GM11168 (cell line): ENCODE results near the gene NEUROD4.

Experiments
- in situ Hi-C: fragments of 300-500 bp; cut with MboI; formaldehyde crosslinking; loops from one replicate; pipeline ENCODE4 v1.12.0; 2022; ENCODE audit warnings: low sequenced_read_pairs; ENCODE audit not compliant: unreplicated experiment

NEUROD4 gene

DNA sequence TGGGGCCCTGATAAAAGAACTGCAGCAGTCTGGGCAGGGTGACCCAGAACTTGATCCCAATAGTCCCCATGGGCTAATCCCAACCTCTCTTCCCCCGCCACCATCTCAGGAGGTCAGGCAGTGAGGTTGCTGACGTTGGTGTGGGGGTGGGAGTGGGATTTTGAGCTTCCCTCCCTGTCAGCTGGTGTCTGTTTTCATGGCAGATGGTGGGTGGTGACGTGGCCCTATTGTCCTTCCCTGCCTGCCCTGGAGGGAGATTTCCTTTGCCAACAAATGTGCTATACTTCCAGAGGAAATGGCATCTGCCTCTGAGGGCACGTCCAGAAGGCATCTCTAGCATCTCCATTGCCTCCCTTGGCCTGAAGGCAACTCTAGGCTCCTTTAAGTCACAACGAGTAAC lies 37.7 kb downstream of the NEUROD4 start:
- in situ Hi-C loops, result no loop called here

DNA sequence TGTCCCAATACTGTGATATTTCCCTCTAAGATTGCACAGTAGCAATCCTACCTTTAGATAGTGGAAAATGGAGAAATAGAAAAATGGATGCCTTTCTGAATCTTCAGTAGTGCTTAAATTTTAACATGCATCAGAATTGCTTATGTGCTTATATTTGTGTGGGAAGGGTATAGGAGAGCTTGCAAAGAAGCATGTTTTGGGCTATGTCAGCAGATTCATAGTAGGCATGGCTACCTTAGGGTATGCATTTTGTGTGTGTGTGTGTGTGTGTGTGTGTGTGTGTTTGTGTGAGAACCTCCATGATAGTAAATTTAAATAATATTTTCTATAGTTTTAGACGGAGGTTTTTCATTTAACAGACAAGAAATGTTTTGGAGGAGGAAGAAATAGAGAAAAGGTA lies 38.3 kb downstream of the NEUROD4 start:
- in situ Hi-C loops, result no loop called here

DNA sequence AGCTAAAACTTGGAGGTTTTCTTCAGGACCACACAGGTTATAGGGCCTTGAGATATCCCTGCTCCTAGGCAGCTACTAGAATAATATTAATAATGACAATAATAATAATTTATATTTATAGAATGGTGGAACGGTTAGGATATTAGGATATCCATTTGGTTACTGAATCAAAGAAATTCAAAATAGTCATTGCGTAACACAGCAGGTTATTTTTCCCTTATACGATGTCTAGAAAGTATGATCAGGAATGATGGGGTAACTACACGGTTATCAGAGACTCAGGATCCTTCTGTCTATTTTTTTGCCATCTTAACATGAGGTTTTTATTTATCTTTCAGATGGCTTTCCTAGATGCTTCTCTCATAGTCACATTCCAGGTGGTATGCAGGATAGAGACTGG lies 39.0 kb downstream of the NEUROD4 start:
- in situ Hi-C loops, result no loop called here

DNA sequence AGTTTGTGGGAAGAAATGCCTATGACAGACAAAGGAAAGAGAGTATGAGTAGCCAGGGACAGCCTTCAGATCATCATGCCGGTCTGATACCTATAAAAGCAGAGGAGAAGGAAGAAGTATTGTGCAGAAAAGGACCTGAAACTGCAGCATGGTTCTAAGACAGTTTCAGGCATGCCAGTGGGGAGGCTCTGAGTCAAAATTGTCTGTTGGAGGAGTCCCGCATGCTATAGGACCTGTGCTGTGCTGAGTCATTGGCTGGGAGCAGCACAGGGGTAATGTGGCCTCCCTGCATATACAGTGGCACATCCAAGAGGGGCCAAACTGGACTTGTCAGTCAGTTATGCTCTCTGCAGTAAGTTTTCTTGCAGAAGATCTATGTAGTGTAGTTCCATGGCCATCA lies 40.7 kb downstream of the NEUROD4 start:
- in situ Hi-C loops, result no loop called here

DNA sequence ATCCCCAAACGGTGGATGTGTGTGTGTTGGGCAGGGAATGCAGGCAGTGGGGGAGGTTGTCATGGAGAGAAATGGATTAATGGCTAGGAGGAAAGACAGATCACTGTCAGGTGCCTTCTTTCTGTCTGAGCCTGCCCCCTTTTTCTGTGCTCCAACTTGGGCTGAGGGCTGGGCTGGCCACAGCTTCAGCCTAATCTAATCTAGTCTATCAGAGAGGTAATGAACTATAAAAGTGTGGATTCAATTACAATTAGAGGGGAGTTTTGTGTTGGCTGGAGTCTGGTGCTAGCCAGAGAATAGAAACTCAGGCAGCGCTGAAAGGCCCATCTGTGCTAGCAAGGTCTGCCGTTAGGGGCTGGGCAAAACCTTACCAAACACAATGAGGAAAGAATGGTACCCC lies 41.2 kb downstream of the NEUROD4 start:
- in situ Hi-C loops, result no loop called here

DNA sequence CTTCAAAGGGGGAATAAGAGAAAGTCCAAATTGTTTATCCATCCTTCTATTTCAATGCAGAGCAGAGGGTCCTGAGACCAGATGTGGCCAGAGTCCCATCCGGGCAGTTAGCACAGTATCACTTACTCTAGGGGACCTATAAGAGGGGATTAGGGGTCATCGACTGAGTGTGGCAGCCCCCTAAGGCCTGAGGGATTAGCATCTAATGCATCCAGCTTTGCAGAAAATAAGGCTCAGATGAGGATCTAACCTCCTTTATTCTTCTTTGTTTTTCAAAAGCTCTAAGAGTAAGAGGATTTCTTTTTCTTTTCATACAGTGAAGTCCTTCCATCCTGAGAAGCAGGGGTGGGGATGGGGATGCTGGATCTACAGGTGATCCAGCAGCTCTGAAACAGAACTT lies 43.5 kb downstream of the NEUROD4 start:
- in situ Hi-C loops, result no loop called here

DNA sequence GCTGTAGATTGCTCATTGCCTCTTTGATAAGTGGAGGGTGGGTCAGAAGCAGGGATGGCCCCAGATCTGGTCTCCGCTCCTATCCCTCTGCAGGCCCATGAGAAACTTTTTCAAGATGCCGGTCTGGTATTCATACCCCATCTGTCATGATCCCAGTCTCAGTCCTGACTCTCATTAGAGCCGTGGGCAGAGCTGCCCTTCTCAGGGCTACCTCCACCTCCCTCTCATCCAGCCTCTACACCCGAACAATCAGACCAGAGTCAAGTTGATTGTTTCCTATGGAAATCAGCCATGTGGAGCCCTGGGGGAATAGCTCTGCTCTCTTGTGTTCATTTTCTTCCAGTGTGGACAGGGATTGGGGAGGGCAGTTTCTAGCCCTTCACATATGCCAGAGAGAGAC lies 45.8 kb downstream of the NEUROD4 start:
- in situ Hi-C loops, result loop anchor here (5.0 kb wide), 1 partner anchor 73 kb away; no protein-coding TSS in a partner anchor

DNA sequence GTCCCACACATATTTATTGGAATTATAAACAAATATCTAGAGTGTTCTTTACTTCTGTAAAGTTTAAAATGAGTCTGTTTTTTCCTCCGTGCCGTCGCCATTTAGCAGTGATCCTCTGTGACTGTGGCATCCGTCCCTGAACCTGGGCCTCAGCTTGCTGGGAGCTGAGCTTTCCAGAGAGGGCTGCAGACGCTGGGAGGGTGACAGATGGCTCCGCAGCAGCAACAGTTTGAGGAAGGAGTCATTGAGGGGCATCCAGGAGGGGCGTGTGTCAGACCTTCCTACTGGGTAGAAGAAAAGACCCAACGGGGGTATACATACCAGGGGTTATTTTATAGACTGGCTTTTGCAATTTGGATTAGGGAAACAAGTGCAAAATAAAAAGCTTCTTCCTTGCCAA lies 47.9 kb downstream of the NEUROD4 start:
- in situ Hi-C loops, result loop anchor here (5.0 kb wide), 1 partner anchor 75 kb away; no protein-coding TSS in a partner anchor

DNA sequence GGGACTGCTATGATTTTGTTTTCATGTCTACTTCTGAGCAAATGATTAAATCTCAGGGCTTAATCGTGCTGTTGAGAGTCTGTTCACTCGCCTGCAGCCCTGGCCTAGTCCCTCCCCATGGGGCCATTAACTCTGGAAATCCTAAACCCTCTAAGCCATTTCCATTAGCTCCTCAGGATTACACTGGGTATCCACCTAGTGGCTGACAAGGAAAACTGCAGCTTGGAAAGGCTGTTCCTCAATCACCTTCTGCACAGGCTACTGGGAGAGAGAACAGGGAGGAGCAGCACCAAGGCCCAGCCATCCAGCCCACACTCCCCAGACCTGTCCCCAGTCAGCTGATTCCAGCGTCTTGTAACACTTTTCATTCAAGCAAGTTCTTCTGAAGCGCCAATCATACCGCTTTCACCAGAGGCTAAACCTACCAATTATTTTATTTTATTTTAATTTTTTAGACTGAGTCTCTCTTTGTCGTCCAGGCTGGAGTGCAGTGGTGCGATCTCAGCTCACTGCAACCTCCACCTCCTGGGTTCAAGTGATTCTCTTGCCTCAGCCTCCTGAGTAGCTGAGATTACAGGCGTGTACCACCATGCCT lies 48.7 kb downstream of the NEUROD4 start:
- in situ Hi-C loops, result loop anchor here (5.0 kb wide), 1 partner anchor 76 kb away; no protein-coding TSS in a partner anchor

DNA sequence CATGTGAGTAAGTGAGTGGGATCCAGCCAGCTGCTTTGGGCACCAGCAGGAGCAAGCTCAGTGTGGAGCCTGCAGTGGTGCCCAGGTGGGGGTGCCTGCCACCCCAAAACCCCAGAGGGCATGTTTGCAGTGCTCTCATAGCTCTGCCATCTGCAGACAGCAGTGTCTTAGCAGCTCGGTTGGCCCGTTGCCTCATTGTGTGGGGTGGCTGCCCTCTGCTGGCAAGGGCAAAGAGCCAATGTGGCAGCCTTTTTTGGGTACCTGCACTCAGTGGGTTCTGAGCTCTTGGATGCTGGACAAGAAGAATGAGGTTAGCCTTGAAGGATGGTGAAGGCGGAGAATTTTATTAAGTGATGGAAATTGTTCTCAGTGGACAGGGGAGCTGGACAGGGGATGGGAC lies 52.3 kb downstream of the NEUROD4 start:
- in situ Hi-C loops, result no loop called here

DNA sequence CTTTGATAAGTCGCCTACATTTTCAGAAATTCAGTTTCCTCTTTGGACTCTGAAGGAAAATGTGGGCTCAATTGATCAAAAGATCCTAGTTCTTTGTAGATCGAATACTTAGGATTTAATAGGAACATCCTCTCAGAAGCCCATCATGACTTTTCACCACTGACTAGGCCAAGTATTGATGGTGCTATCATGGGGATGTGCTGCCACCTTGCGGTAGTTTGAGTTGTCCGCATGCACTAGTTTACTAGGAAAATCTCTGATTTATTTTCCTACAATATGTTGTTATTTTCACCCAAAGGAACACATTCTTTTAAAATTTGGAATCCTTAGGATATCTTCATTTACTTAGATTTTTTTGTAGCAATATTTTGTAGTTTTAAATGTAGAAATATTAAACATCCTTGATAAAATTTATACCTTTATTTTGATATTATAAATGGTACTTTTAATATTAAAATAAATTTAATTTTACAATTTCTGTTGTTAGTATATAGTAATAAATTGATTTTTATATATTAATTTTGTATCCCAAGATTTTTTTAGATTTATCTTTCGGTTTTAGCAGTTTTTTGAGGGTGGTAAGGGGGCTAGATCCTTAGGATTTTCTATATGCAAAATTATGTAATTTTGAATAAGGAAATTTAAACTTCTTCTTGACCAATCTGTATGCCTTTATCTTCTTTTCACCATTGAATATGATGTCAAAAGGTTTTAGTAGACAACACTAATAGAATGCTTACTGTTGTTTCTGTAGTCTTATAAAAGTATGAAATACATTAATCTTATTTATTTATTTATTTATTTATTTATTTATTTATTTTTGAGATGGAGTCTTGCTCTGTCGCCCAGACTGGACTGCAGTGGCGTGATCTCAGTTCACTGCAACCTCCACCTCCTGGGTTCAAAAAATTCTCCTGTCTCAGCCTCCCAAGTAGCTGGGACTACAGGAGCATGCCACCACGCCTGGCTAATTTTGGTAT lies 53.6 kb downstream of the NEUROD4 start:
- in situ Hi-C loops, result no loop called here

DNA sequence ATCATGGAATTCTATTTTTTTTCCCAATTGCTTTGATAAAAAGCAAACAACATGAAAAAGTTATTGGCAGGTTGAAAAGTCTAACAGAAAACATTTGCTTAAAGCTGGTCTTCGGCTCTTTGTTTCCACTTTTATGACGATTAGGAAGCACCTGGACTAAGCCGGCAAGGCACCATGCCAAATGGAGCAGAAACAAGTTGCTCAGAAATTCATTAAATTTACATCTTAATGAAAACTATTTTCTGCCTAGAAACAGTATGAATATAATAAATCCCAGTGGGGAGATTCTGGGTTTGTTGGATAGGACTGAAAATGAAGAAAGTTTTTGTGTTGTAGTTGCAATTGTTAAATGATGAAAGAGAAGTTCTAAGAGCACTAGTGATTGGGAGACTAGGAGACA lies 55.0 kb downstream of the NEUROD4 start:
- in situ Hi-C loops, result no loop called here
